ENCODE data around the gene GAB2. TPM values are rescaled to one million over a fixed set of nuclear protein-coding genes. Genes with fewer than 3 reads are reported as not detected.

The GAB2 gene
- total RNA-seq, 4 donors from 2014 or later, result 8.1 to 18.1 (median 13.4) TPM

DNA sequence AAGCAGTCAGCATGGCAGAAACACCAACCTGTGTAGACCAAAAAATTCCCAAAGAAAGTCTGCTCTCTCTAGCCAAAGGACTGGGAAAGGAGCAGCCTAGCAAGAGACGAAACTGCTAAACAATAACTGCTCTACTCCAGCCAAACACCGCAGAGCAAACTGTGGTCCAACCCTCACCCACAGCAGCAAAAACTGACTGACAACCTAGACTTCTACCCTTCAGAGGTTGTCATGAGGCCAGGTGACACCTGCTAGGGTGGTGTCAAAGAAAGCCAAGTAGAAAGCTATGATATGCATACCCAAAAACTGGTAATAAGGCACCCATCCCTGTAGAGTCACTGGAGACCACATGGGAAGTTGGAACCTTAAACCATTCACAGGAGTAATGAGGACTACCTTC lies 11.8 kb downstream of the GAB2 start:
- intact Hi-C loops (cut with DNase I), result no loop called here
- WGBS, 2 donors, result 68 to 93% methylated on average over 2 of the region's 2 CpGs
- Histone ChIP-seq H3K27me3 (no peaks in the 10 kb centered on the region), H3K9me3 (no peaks in the 10 kb centered on the region), H3K4me1 (no peaks in the 10 kb centered on the region), H3K27ac (no peak overlapping the region), H3K4me3 (replicated peaks in 1 of 3) (no peak overlapping the region), H3K36me3 (no peaks in the 10 kb centered on the region)
- TF ChIP-seq, protein P1, sequence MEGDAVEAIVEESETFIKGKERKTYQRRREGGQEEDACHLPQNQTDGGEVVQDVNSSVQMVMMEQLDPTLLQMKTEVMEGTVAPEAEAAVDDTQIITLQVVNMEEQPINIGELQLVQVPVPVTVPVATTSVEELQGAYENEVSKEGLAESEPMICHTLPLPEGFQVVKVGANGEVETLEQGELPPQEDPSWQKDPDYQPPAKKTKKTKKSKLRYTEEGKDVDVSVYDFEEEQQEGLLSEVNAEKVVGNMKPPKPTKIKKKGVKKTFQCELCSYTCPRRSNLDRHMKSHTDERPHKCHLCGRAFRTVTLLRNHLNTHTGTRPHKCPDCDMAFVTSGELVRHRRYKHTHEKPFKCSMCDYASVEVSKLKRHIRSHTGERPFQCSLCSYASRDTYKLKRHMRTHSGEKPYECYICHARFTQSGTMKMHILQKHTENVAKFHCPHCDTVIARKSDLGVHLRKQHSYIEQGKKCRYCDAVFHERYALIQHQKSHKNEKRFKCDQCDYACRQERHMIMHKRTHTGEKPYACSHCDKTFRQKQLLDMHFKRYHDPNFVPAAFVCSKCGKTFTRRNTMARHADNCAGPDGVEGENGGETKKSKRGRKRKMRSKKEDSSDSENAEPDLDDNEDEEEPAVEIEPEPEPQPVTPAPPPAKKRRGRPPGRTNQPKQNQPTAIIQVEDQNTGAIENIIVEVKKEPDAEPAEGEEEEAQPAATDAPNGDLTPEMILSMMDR (IDR thresholded peaks at IDR 0.05), result no peak
- no peak for TF ChIP-seq POLR2A (IDR thresholded peaks at IDR 0.05)
- DNase-seq, result no peak

DNA sequence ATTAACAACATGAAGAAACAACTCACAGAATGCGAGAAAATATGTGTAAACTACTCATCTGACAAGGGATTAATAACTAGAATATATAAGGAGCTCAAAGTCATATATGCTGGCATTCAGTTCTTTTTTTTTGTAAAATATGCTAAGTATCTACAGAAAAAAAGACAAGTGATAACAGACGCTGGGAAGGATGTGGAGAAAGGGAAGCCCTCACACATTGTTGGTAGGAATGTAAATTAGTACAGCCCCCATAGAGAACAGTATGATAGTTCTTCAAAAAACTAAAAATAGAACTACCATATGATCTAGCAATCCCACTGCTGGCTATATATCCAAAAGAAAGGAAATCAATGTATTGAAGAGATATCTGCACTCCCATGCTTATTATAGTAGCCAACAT lies 13.8 kb downstream of the GAB2 start:
- intact Hi-C loops (cut with DNase I), result no loop called here
- TF ChIP-seq, protein P1 (IDR thresholded peaks at IDR 0.05), result no peak
- no peak for TF ChIP-seq POLR2A (IDR thresholded peaks at IDR 0.05)
- Histone ChIP-seq H3K27ac (no peak overlapping the region), H3K4me3 (replicated peaks in 1 of 3) (no peak overlapping the region), H3K9me3 (no peaks in the 10 kb centered on the region), H3K4me1 (no peaks in the 10 kb centered on the region), H3K27me3 (no peaks in the 10 kb centered on the region), H3K36me3 (no peaks in the 10 kb centered on the region)
- WGBS, 2 donors, result 80 to 86% methylated on average over 2 of the region's 2 CpGs
- DNase-seq, result no peak

DNA sequence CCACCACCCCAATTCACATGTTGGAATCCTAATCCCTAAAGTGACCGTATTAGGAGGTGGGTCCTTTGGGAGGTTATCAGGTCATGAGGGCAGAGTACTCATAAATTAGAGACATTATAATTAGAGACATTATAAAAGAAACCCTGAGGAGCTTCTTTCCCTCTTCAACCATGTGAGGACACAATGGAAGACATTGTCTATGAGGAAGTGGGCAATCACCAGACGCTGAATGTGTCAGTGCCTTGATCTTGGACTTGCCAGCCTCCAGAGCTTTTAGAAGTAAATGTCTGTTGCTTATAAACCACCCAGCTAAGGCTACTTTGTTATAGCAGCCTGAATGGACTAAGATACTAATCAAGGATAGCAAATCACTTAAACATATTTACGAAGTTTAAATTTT lies 14.8 kb downstream of the GAB2 start:
- intact Hi-C loops (cut with DNase I), result no loop called here
- Histone ChIP-seq H3K4me3 (replicated peaks in 1 of 3) (no peak overlapping the region), H3K4me1 (no peaks in the 10 kb centered on the region), H3K36me3 (no peaks in the 10 kb centered on the region), H3K27ac (no peak overlapping the region), H3K9me3 (no peaks in the 10 kb centered on the region), H3K27me3 (no peaks in the 10 kb centered on the region)
- 95 to 99% methylated on average over 3 of the region's 3 CpGs for WGBS, 2 donors
- no peak for DNase-seq
- TF ChIP-seq POLR2A (IDR thresholded peaks at IDR 0.05), result no peak
- TF ChIP-seq, protein P1 (IDR thresholded peaks at IDR 0.05), result no peak

DNA sequence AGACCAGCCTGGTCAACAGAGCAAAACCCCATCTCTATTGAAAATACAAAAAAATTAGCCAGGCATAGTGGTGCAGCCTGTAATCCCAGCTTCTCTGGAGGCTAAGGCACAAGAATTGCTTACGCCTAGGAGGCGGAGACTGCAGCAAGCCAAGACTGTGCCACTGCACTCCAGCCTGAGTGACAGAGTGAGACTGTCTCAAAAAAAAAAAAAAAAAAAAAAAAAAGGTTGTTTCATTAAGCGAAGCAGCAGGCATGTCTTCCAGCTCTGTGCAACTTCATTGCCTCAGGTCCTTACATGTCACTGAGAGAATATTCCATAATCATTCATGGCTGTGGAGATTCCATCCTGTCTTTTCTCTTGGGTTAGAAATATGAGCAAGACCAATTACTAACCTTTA lies 16.9 kb downstream of the GAB2 start:
- no peaks in the 10 kb centered on the region for H3K4me1 ChIP-seq
- no peaks in the 10 kb centered on the region for H3K27me3 ChIP-seq
- 87 to 94% methylated on average over 3 of the region's 3 CpGs for WGBS, 2 donors
- H3K36me3 ChIP-seq, result no peaks in the 10 kb centered on the region
- no peak overlapping the region for H3K27ac ChIP-seq
- H3K9me3 ChIP-seq, result no peaks in the 10 kb centered on the region
- TF ChIP-seq POLR2A (IDR thresholded peaks at IDR 0.05), result no peak
- TF ChIP-seq, protein P1 (IDR thresholded peaks at IDR 0.05), result no peak
- H3K4me3 ChIP-seq (replicated peaks in 1 of 3), result no peak overlapping the region
- intact Hi-C loops (cut with DNase I), result no loop called here
- DNase-seq, result no peak

DNA sequence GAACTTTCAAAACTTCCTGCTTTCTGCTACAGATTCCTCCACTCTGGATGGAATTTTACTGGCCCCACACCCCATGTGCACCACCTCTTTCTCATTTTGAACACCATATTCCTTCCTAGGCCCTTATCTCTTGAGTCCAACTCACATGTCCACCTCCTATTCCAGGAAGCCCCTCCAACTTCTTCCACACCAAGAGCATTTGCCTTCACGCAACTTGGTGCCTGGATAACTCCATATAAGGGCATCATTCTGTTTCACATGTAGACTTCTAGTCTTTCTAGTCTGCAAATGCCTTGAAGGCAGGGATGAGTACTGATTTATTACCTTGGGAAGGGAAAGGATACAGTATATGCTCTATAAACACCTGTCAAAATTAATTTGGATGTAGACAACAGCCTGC lies 17.5 kb downstream of the GAB2 start:
- 94 to 97% methylated on average over 1 of the region's 1 CpG for WGBS, 2 donors
- H3K4me1 ChIP-seq, result no peaks in the 10 kb centered on the region
- TF ChIP-seq, protein P1 (IDR thresholded peaks at IDR 0.05), result no peak
- TF ChIP-seq POLR2A (IDR thresholded peaks at IDR 0.05), result no peak
- no peaks in the 10 kb centered on the region for H3K27me3 ChIP-seq
- no peaks in the 10 kb centered on the region for H3K9me3 ChIP-seq
- no peak for DNase-seq
- no peak overlapping the region for H3K4me3 ChIP-seq (replicated peaks in 1 of 3)
- no peaks in the 10 kb centered on the region for H3K36me3 ChIP-seq
- no peak overlapping the region for H3K27ac ChIP-seq
- intact Hi-C loops (cut with DNase I), result no loop called here

Measured in thyroid gland (tissue), 4 donors.